ENCODE measurements around the gene CYP26C1.
A peak's percentile ranks its signal among the peaks of the same experiment; 100 is the strongest.

GRCh38 chr10:93039721-93040120 lies 20.9 kb upstream of the CYP26C1 start:
- TF ChIP-seq POLR2A (IDR thresholded peaks at IDR 0.05) (no peak), EP300 (IDR thresholded peaks at IDR 0.05; ENCODE audit: low read depth) (no peak), POLR2AphosphoS5 (IDR thresholded peaks at IDR 0.05) (no peak), CTCF (IDR thresholded peaks at IDR 0.05) (peak in 4 of 5 experiments; percentile 24 to 41 (median 36))
